ENCODE results near the gene RHD.
"Not testable (repeated sequence)": the region's sequence is repeated elsewhere in the genome, so short reads cannot be mapped to it uniquely, and the experiment has no call there.

RHD gene

GRCh38 chr1:25309486-25309885 lies 37.2 kb downstream of the RHD start:
- DNase-seq, result not testable (repeated sequence)

GRCh38 chr1:25312806-25313470 lies 40.6 kb downstream of the RHD start:
- DNase-seq, result not testable (repeated sequence)

GRCh38 chr1:25320314-25320938 lies 48.1 kb downstream of the RHD start:
- not testable (repeated sequence) for DNase-seq

GRCh38 chr1:25322127-25322526 lies 49.8 kb downstream of the RHD start:
- DNase-seq, result not testable (repeated sequence)

GRCh38 chr1:25324407-25324806 lies 52.1 kb downstream of the RHD start:
- not testable (repeated sequence) for DNase-seq

- DNase-seq, result not testable (repeated sequence)
Measured at GRCh38 chr1:25327864-25328790, 55.8 kb downstream of the RHD start.

GRCh38 chr1:25328791-25329185 lies 56.5 kb downstream of the RHD start:
- DNase-seq, result not testable (repeated sequence)

GRCh38 chr1:25329336-25329735 lies 57.0 kb downstream of the RHD start:
- DNase-seq, result not testable (repeated sequence)

GRCh38 chr1:25329950-25330349 lies 57.6 kb downstream of the RHD start:
- DNase-seq, result not testable (repeated sequence)

GRCh38 chr1:25336922-25337354 lies 64.6 kb downstream of the RHD start:
- peak; percentile 44 for DNase-seq

- DNase-seq, result peak; percentile 14
Measured at GRCh38 chr1:25337483-25338187, 65.3 kb downstream of the RHD start.

- DNase-seq, result peak; percentile 90
Measured at GRCh38 chr1:25338188-25338981, 66.1 kb downstream of the RHD start, which contains the start of gene TMEM50A. Gene TMEM50A, plus strand, starts transcription at chr1:25338334. Its CDS starts 2,153 bp downstream, at chr1:25340487.

GRCh38 chr1:25338986-25339385 lies 66.7 kb downstream of the RHD start:
- no peak for DNase-seq

- DNase-seq, result no peak
Measured at GRCh38 chr1:25341746-25342145, 69.4 kb downstream of the RHD start.

- no peak for DNase-seq
Measured at GRCh38 chr1:25342846-25343245, 70.5 kb downstream of the RHD start.

- no peak for DNase-seq
Measured at GRCh38 chr1:25343872-25344271, 71.6 kb downstream of the RHD start.

GRCh38 chr1:25347556-25347955 lies 75.2 kb downstream of the RHD start:
- DNase-seq, result no peak

- no peak for DNase-seq
Measured at GRCh38 chr1:25349606-25350005, 77.3 kb downstream of the RHD start.

- no peak for DNase-seq
Measured at GRCh38 chr1:25355841-25356395, 83.6 kb downstream of the RHD start.

GRCh38 chr1:25356441-25356840 lies 84.1 kb downstream of the RHD start:
- DNase-seq, result no peak

- DNase-seq, result no peak
Measured at GRCh38 chr1:25356848-25357247, 84.5 kb downstream of the RHD start.

All from stimulated activated CD4-positive, alpha-beta T cell treated with anti-CD3 and anti-CD28 coated beads, Interleukin-15, amount 100 ng/mL, for 24 hours (primary cell).